Spleen (tissue), 11 donors: ENCODE results near the gene ADM2. TPM values are rescaled to one million over a fixed set of nuclear protein-coding genes. Genes with fewer than 3 reads are reported as not detected.

ENCODE experiments used
- DNase-seq: peaks from one replicate; pipeline ENCODE4 v3.0.0-alpha.2; 2020
- H3K27ac ChIP-seq, 8 donors: fragments of 200-600 bp; sonication (generic) in 7 of 8; 1 replicate in 4 of 8; 2 replicates in 4 of 8; pipeline versions ENCODE4 v1.5.0 to v1.8.0; 2016 to 2021; ENCODE audit warnings: inconsistent platforms in 4 of 8, mild to moderate bottlenecking in 4 of 8, moderate library complexity in 1 of 8
- H3K27me3 ChIP-seq, 7 donors: fragments of 200-600 bp; sonication (generic) in 6 of 7; replicated peaks in 1 of 7; 1 replicate in 4 of 7; 2 replicates in 3 of 7; pipeline versions ENCODE4 v1.5.0 to v1.8.0; 2016 to 2021; ENCODE audit warnings: inconsistent platforms in 3 of 7, mild to moderate bottlenecking in 1 of 7
- H3K36me3 ChIP-seq, 6 donors: fragments of 200-600 bp; sonication (generic) in 5 of 6; 1 replicate in 4 of 6; 2 replicates in 2 of 6; pipeline versions ENCODE4 v1.5.0 to v1.8.0; 2016 to 2021; ENCODE audit warnings: inconsistent platforms in 2 of 6
- H3K4me1 ChIP-seq, 6 donors: fragments of 200-600 bp; sonication (generic) in 5 of 6; 1 replicate in 3 of 6; 2 replicates in 3 of 6; pipeline versions ENCODE4 v1.5.0 to v1.8.0; 2016 to 2021; ENCODE audit warnings: inconsistent platforms in 3 of 6
- H3K4me3 ChIP-seq, 8 donors: fragments of 200-600 bp; sonication (generic) in 7 of 8; 1 replicate in 4 of 8; 2 replicates in 4 of 8; pipeline versions ENCODE4 v1.5.0 to v1.8.0; 2016 to 2021; ENCODE audit warnings: inconsistent platforms in 4 of 8, mild to moderate bottlenecking in 4 of 8, moderate library complexity in 2 of 8
- H3K9me3 ChIP-seq, 8 donors: fragments of 200-600 bp; sonication (generic) in 7 of 8; 1 replicate in 4 of 8; 2 replicates in 4 of 8; pipeline versions ENCODE4 v1.5.0 to v1.8.0; 2016 to 2021; ENCODE audit warnings: inconsistent platforms in 4 of 8
- CTCF ChIP-seq, 11 experiments: fragments of 200-600 bp in 7 of 11; fragments of 450-650 bp in 4 of 11; sonication (generic) in 4 of 11; IDR thresholded peaks in 8 of 11; conservative IDR thresholded peaks in 3 of 11; 1 replicate in 7 of 11; 2 replicates in 4 of 11; pipeline versions ENCODE4 v1.4.0 to v1.8.0; 2016 to 2021; ENCODE audit warnings: antibody characterized with exemption in 11 of 11, inconsistent platforms in 4 of 11, mild to moderate bottlenecking in 1 of 11
- POLR2A ChIP-seq, 3 donors: fragments of 450-650 bp; IDR thresholded peaks; one replicate each; pipeline ENCODE4 v1.5.1; 2017; ENCODE audit warnings: antibody characterized with exemption in 3 of 3, mild to moderate bottlenecking in 1 of 3
- POLR2AphosphoS5 ChIP-seq, 3 donors: sonication (generic); formaldehyde crosslinking; IDR thresholded peaks; one replicate each; pipeline ENCODE4 v1.5.1; 2017; ENCODE audit warnings: antibody characterized with exemption in 3 of 3
- WGBS, 5 donors: extraction: QIAGEN DNeasy Blood & Tissue Kit in 3 of 5; methylation state at CpG; one replicate each; pipeline versions ENCODE4 v1.1.5 to v1.1.7; 2013 to 2018; 5-methylcytosine and 5-hydroxymethylcytosine counted together
- intact Hi-C: fragments of 100-400 bp; cut with DNase I; formaldehyde crosslinking; loops from one replicate; pipeline ENCODE4 v1.15.0; 2023; ENCODE audit warnings: low total_unique reads
- polyA plus RNA-seq, 3 donors: library from polyadenylated mRNA; stranded (reverse); fragments of 200-250 nt; gene quantifications; one replicate each; pipeline ENCODE4 v1.2.1, GENCODE V29; 2013
- total RNA-seq, 7 donors: library from RNA; depleted of rRNA in 3 of 7; stranded (reverse); fragments of >200 nt in 3 of 7; fragmentation: NEBNext Ultra II Directional in 4 of 7; extraction: Animal tissue kit (Norgen Biotek cat#: 25700) in 4 of 7; gene quantifications; one replicate each; pipeline versions ENCODE4 v1.1.0 to v1.2.1, GENCODE V29; 2016 to 2021
- donor health status: healthy with polysubstance abuse.
- donor health status: DM: no; HTN: no; CAD: no; lungs with moderate emphysema.
- donor health status: DM: no; HTN: no; CAD: no.
- donor health status: Bipolar disorder and iron deficiency.
- donor health status: healthy.
- donor health status: DM: no; HTN: no; CAD: no.
- donor health status: DM: yes; HTN: yes; CAD: no.

ADM2 gene
- total and polyA plus RNA-seq, 10 donors: 0.74 to 3.5 (median 2.0) TPM

GRCh38 chr22:50435291-50436014 lies 45.9 kb upstream of the ADM2 start:
- 89 to 95% (median 91%) methylated on average over 15 to 20 of the region's 20 CpGs for WGBS, 5 donors
- DNase-seq: no peak
- Histone ChIP-seq H3K4me3 (no peak overlapping the region), H3K27me3 (no peaks in the 10 kb centered on the region), H3K36me3 (peaks cover 7 to 86% (median 82%) of the 10 kb centered on the region in 6 donors), H3K4me1 (no peaks in the 10 kb centered on the region), H3K27ac (no peak overlapping the region), H3K9me3 (no peaks in the 10 kb centered on the region)
- intact Hi-C loops: no loop called here
- peak in 1 of 3 donors; percentile 39 for TF ChIP-seq POLR2AphosphoS5 (IDR thresholded peaks at IDR 0.05)
- no peak for TF ChIP-seq CTCF (IDR thresholded peaks at IDR 0.05 in 8 of 11, conservative IDR thresholded peaks at IDR 0.05 in 3 of 11)
- no peak for TF ChIP-seq POLR2A (IDR thresholded peaks at IDR 0.05)

- no peaks in the 10 kb centered on the region for H3K4me1 ChIP-seq
- no peaks in the 10 kb centered on the region for H3K27me3 ChIP-seq
- H3K27ac ChIP-seq: no peak overlapping the region
- no peaks in the 10 kb centered on the region for H3K9me3 ChIP-seq
- TF ChIP-seq CTCF (IDR thresholded peaks at IDR 0.05 in 8 of 11, conservative IDR thresholded peaks at IDR 0.05 in 3 of 11) (no peak), POLR2AphosphoS5 (IDR thresholded peaks at IDR 0.05) (peak in 1 of 3 donors; percentile 32)
- DNase-seq: no peak
- WGBS, 5 donors: 88 to 93% (median 93%) methylated on average over 20 to 37 of the region's 37 CpGs
- intact Hi-C loops: no loop called here
- peaks cover 6 to 86% (median 84%) of the 10 kb centered on the region in 6 donors for H3K36me3 ChIP-seq
- no peak overlapping the region for H3K4me3 ChIP-seq
Observed at GRCh38 chr22:50436015-50436830, 45.1 kb upstream of the ADM2 start.

- no peak for DNase-seq
- Histone ChIP-seq H3K27ac (no peak overlapping the region), H3K36me3 (peaks cover 4 to 86% (median 80%) of the 10 kb centered on the region in 6 donors), H3K9me3 (no peaks in the 10 kb centered on the region), H3K4me1 (peaks cover 0 to 4% (median 0%) of the 10 kb centered on the region in 6 donors), H3K4me3 (no peak overlapping the region), H3K27me3 (no peaks in the 10 kb centered on the region)
- 90 to 96% (median 94%) methylated on average over 22 to 25 of the region's 25 CpGs for WGBS, 5 donors
- no peak for TF ChIP-seq POLR2AphosphoS5 (IDR thresholded peaks at IDR 0.05)
- intact Hi-C loops: no loop called here
Observed at GRCh38 chr22:50436841-50437341, 44.5 kb upstream of the ADM2 start.

GRCh38 chr22:50437511-50438304 lies 43.6 kb upstream of the ADM2 start:
- Histone ChIP-seq H3K9me3 (no peaks in the 10 kb centered on the region), H3K4me1 (peaks cover 0 to 10% (median 0%) of the 10 kb centered on the region in 6 donors), H3K27me3 (no peaks in the 10 kb centered on the region), H3K27ac (no peak overlapping the region), H3K4me3 (no peak overlapping the region), H3K36me3 (peaks cover 4 to 86% (median 75%) of the 10 kb centered on the region in 6 donors)
- no peak for DNase-seq
- no peak for TF ChIP-seq CTCF (IDR thresholded peaks at IDR 0.05 in 8 of 11, conservative IDR thresholded peaks at IDR 0.05 in 3 of 11)
- peak in 2 of 3 donors; percentile 9 to 32 for TF ChIP-seq POLR2AphosphoS5 (IDR thresholded peaks at IDR 0.05)
- 92 to 95% (median 94%) methylated on average over 31 to 36 of the region's 36 CpGs for WGBS, 5 donors
- intact Hi-C loops: no loop called here
